Measurements from ENCODE around the gene P2RX2.
A peak's percentile ranks its signal among the peaks of the same experiment; 100 is the strongest.

P2RX2 gene

GRCh38 chr12:132603240-132604150, 15.1 kb upstream of the P2RX2 start:
- DNase-seq (ENCODE audit: low spot score) = no peak

DNA sequence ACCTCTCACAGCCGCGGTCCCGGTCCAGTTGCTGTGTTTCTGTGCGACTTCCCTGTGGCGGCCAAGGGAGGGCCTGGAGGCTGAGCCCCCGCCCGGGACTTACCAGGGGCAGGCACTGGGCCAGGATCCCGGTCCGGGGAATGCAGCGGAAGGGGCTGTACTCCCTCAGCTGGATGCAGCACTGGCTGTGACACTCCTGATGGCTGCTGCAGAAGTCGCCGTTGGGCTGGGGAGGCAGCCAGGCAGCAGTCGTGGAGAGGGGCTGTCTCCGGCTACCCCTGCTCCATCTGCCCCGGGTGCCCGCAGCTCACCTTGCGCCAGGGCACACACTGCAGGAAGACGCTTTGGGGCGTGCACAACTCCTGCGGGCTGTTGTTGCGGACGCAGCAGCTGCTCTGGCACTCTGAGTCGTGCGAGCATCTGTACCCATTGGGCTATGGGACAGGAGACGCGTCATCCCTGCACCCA, 14.4 kb upstream of the P2RX2 start:
- no peak for DNase-seq (ENCODE audit: low spot score)

GRCh38 chr12:132604668-132605441, 13.7 kb upstream of the P2RX2 start:
- no peak for DNase-seq (ENCODE audit: low spot score)

- DNase-seq (ENCODE audit: low spot score) = no peak
These were observed 12.7 kb upstream of the P2RX2 start for GRCh38 chr12:132605892-132606291.

GRCh38 chr12:132606466-132606865, 12.1 kb upstream of the P2RX2 start:
- no peak for DNase-seq (ENCODE audit: low spot score)

DNA sequence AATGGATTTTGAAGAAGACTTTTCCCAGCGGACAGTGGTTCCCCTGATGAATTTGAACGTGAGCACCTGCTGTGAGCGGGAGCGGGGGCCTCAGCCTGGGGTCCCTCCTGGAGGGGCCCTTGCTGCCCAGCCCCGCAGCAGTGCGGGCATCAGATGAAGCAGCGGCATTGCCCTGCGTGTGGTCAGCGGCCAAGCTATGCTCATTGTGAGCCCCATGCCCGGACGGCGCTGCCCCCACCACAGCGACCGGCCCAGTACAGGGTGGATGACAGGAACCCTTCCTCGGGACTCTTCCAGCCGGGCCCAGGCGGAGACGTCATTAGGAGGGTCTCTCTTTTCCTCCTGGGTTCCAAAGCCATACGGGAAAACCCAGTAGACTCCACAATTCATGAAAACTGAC, 11.6 kb upstream of the P2RX2 start:
- DNase-seq (ENCODE audit: low spot score) = no peak

DNA sequence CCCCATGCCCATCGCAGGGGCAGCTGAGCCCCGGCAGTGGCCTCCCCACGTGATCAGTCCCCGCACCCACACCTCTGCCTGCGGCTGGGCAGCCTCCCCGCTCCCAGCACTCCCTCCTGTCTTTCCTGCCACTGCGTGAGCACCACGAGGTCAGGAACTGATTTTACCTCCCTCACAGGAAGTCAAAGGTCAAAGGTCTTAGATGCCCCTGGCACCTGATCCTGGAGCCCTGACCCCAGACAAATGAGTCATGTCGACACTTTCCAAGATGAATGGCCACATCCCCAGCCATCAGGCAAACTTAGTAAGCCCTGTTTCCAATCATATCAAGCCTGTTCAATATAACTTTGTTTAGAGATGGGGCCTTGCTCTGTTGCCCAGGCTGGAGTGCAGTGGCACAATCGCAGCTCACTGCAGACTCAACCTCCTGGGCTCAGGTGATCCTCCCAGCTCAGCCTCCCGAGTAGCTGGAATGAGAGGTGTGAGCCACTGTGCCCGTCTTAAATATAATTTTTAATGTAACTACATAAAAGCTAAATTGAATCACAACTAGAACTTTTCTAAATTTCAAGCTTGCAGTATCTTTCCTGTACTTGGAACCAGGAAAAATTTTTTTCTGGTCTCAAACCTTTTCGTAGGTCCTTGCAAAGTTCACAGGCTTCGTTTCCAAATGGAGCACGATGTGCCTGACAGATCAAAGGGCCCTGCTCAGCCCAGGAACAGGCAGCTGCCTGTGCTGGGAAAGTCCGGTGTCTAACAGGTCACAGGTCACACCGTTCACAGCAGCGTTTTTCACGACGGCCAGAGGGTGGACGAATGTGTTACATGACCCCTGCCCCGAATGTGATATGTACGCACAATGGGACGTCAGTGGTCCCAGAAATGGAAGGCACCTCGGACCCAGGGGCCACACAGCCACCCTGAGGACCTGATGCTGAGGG, 10.1 kb upstream of the P2RX2 start:
- DNase-seq (ENCODE audit: low spot score) = no peak

GRCh38 chr12:132610051-132610759, 8.4 kb upstream of the P2RX2 start, which contains the start of gene LRCOL1:
Gene LRCOL1, minus strand, starts transcription at chr12:132610582. Its CDS starts 4,331 bp downstream, at chr12:132606251.
- no peak for DNase-seq (ENCODE audit: low spot score)

DNA sequence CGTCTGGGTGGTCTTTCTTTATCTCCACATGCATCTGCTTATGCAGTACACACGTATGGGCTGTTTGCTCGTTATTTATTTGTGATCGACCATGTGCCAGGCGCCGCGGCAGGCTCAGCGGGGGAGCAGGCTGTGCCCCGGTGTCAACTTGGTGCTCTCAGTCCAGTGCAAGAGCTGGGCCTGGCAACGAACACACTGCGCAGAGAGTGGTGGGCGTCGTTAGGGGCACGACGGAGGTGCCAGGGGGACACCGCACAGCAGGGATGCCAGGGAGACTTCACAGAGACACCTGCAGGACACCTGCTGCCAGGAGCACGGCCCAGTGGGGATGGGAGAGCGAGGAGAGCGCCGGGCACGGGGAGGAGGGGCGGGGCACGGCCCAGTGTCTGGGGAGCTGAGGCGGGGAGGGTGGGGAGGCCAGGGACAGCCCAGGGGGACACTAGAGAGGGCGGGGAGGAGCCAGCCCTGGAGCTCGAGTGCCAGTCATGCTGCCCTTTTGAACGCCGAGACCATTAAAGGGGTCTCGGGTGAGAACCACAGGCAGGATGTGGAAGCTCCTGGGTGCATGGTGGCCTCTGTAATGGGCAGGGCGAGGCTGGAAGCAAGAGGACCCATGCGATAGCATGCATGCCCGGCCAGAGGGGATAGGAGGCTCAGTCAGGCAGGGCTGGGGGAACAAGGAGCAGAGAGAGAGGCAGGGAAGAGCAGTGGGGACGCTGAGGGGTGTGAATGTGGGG, 7.5 kb upstream of the P2RX2 start:
- no peak for DNase-seq (ENCODE audit: low spot score)

GRCh38 chr12:132611620-132612019, 7.0 kb upstream of the P2RX2 start:
- DNase-seq (ENCODE audit: low spot score) = no peak

GRCh38 chr12:132614029-132614428, 4.5 kb upstream of the P2RX2 start:
- DNase-seq (ENCODE audit: low spot score) = no peak

GRCh38 chr12:132614861-132615578, 3.6 kb upstream of the P2RX2 start:
- DNase-seq (ENCODE audit: low spot score) = peak; percentile 72

DNA sequence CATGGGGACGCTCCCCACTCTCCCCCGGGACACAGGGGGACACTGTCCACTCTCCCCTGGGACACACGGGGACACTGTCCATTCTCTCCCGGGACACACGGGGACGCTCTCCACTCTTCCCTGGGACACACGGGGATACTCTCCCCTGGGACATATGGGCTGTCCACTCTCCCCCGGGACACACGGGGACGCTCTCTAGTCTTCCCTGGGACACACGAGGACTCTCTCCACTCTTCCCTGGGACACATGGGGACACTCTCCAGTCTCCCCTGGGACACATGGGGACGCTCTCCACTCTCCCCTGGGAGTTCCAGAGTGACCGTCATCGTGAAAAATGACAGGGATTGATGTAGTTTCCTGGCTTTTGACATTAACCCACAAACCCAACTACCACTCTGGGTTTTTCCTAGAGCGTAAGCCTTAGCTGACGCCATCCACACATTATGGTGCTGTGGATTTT, 3.0 kb upstream of the P2RX2 start:
- DNase-seq (ENCODE audit: low spot score) = no peak

- DNase-seq (ENCODE audit: low spot score) = no peak
These were observed 1.4 kb upstream of the P2RX2 start for GRCh38 chr12:132617135-132617701.

GRCh38 chr12:132617822-132618682, 524 bp upstream of the P2RX2 start:
- no peak for DNase-seq (ENCODE audit: low spot score)

DNA sequence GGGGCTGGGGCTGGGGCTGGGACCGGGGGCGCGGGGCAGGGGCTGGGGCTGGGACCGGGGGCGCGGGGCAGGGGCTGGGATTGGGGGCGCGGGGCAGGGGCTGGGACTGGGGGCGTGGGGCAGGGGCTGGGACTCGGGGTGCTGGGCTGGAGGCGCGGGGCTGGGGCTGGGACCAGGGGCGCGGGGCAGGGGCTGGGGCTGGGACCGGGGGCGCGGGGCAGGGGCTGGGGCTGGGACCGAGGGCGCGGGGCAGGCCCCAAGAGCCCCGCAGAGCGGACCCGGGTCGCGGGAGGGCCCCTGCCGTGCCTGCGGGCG, 452 bp downstream of the P2RX2 start:
- no peak for DNase-seq (ENCODE audit: low spot score)

GRCh38 chr12:132619386-132620112, 973 bp downstream of the P2RX2 start:
- DNase-seq (ENCODE audit: low spot score) = no peak

All from putamen (tissue), 1 donor.